H1 (cell line): ENCODE measurements around the gene ASPA. TPM values are rescaled to one million over a fixed set of nuclear protein-coding genes. Genes with fewer than 3 reads are reported as not detected.

Experiments
- NRF1 ChIP-seq: IDR thresholded peaks from 2 replicates; pipeline ENCODE4 v1.6.1; 2011; ENCODE audit warnings: mild to moderate bottlenecking, low read depth, low read length, improper control_type of control experiment
- polyA plus RNA-seq, 7 experiments: library from polyadenylated mRNA; depleted of rRNA in 3 of 7; stranded (reverse) in 5 of 7; unstranded in 2 of 7; fragments of >200 nt in 5 of 7; fragments of 200-250 nt in 2 of 7; gene quantifications; 1 replicate in 5 of 7; 2 replicates in 1 of 7; 4 replicates in 1 of 7; pipeline versions ENCODE4 v1.2.1 to v1.2.3, GENCODE V29; 2011 to 2013; ENCODE audit warnings: missing spikeins in 2 of 7, mixed read lengths in 2 of 7
- total RNA-seq: library from RNA; stranded (reverse); fragmentation: NEBNext Ultra II Directional; extraction: Animal tissue kit (Norgen Biotek cat#: 25700); gene quantifications from 2 replicates; pipeline ENCODE4 v1.2.1, GENCODE V29; 2021

ASPA gene
- total and polyA plus RNA-seq, 2 of the 8 experiments (the other 6 are each of a cell fraction or from before 2014, with no cell fraction given), result 0.03 TPM; not detected in 1

GRCh38 chr17:3526971-3527370 is 51.2 kb downstream of the ASPA start (continued):
- TF ChIP-seq NRF1, result no peak
